ENCODE results near the gene PSMB2. TPM values are rescaled to one million over a fixed set of nuclear protein-coding genes. Genes with fewer than 3 reads are reported as not detected.
"Not testable (repeated sequence)": the region's sequence is repeated elsewhere in the genome, so short reads cannot be mapped to it uniquely, and the experiment has no call there.

Gene PSMB2
- polyA plus RNA-seq (2011; rRNA removed) (82.3 and 99.2 TPM in 2 replicates), polyA minus RNA-seq (2011; rRNA and poly(A)+ RNA removed) (53.4 and 75.4 TPM in 2 replicates)

- ChIA-PET CTCF (no interaction called here), POLR2A (interaction anchor here (0.7 kb wide), 1 partner anchor 147 kb away, joined by 13 read pairs; no protein-coding TSS in a partner anchor)
- Histone ChIP-seq H3K27me3 (ENCODE audit: control insufficient read depth, insufficient read depth, low read length) (peaks cover 13% of the 10 kb centered on the region), H3K4me3 (ENCODE audit: low read depth, low read length) (peak within 1 kb of the TSS; percentile 88), H3K36me3 (ENCODE audit: control insufficient read depth, insufficient read depth, low read length) (no peaks in the 10 kb centered on the region)
- no peak for TF ChIP-seq CTCF (IDR thresholded peaks at IDR 0.05; ENCODE audit: insufficient read depth, low read depth, low read length)
- peak; percentile 59 for DNase-seq (ENCODE audit: low read depth)
Measured at GRCh38 chr1:35641233-35641866, at the start of gene PSMB2. TSS of gene PSMB2 (minus strand) at chr1:35641526. CDS start at chr1:35641432, 94 bp downstream.

- TF ChIP-seq CTCF (IDR thresholded peaks at IDR 0.05; ENCODE audit: insufficient read depth, low read depth, low read length), result no peak
- Histone ChIP-seq H3K4me3 (ENCODE audit: low read depth, low read length) (no peak overlapping the region), H3K36me3 (ENCODE audit: control insufficient read depth, insufficient read depth, low read length) (no peaks in the 10 kb centered on the region), H3K27me3 (ENCODE audit: control insufficient read depth, insufficient read depth, low read length) (peaks cover 10% of the 10 kb centered on the region)
- POLR2A ChIA-PET, result no interaction called here
- DNase-seq (ENCODE audit: low read depth), result no peak
- CTCF ChIA-PET, result interaction anchor here (1.6 to 2.8 kb wide), 2 partner anchors 10 to 24 kb away, joined by 3 to 15 read pairs; no protein-coding TSS in a partner anchor
Measured at GRCh38 chr1:35691080-35691479, 49.8 kb upstream of the PSMB2 start.

- POLR2A ChIA-PET; DNase-seq (ENCODE audit: low read depth): not testable (repeated sequence)
- CTCF ChIA-PET, result interaction anchor here (1.4 to 2.8 kb wide), 3 partner anchors 9 to 25 kb away, joined by 3 to 15 read pairs (median 3); no protein-coding TSS in a partner anchor
Measured at GRCh38 chr1:35690103-35690502, 48.8 kb upstream of the PSMB2 start.

GRCh38 chr1:35688161-35688560, 46.8 kb upstream of the PSMB2 start:
- no peak for DNase-seq (ENCODE audit: low read depth)
- H3K4me3 ChIP-seq (ENCODE audit: low read depth, low read length), result no peak overlapping the region
- CTCF ChIA-PET, result no interaction called here
- POLR2A ChIA-PET, result no interaction called here
- H3K36me3 ChIP-seq (ENCODE audit: control insufficient read depth, insufficient read depth, low read length), result no peaks in the 10 kb centered on the region
- TF ChIP-seq CTCF (IDR thresholded peaks at IDR 0.05; ENCODE audit: insufficient read depth, low read depth, low read length), result no peak
- peaks cover 17% of the 10 kb centered on the region for H3K27me3 ChIP-seq (ENCODE audit: control insufficient read depth, insufficient read depth, low read length)

More at GRCh38 chr1:35690103-35690502, 48.8 kb upstream of the PSMB2 start:
- H3K4me3 ChIP-seq (ENCODE audit: low read depth, low read length); H3K27me3 ChIP-seq (ENCODE audit: control insufficient read depth, insufficient read depth, low read length); H3K36me3 ChIP-seq (ENCODE audit: control insufficient read depth, insufficient read depth, low read length): not testable (repeated sequence)

- ChIA-PET POLR2A (no interaction called here), CTCF (interaction anchor here (0.7 kb wide), 1 partner anchor 573 kb away, joined by 3 read pairs; no protein-coding TSS in a partner anchor)
- no peak for TF ChIP-seq CTCF (IDR thresholded peaks at IDR 0.05; ENCODE audit: insufficient read depth, low read depth, low read length)
- no peaks in the 10 kb centered on the region for H3K36me3 ChIP-seq (ENCODE audit: control insufficient read depth, insufficient read depth, low read length)
- peaks cover 11% of the 10 kb centered on the region for H3K27me3 ChIP-seq (ENCODE audit: control insufficient read depth, insufficient read depth, low read length)
- no peak overlapping the region for H3K4me3 ChIP-seq (ENCODE audit: low read depth, low read length)
- no peak for DNase-seq (ENCODE audit: low read depth)
Measured at GRCh38 chr1:35683012-35683411, 41.7 kb upstream of the PSMB2 start.

All from BJ (cell line).